ES-I3 (cell line): ENCODE results near the gene NSMCE1.

Source experiments
- H3K36me3 ChIP-seq: 2 replicates; pipeline ENCODE4 v1.6.1; 2013; ENCODE audit warnings: mild to moderate bottlenecking, low read length, control low read depth, moderate library complexity; ENCODE audit not compliant: insufficient read depth
- H3K4me1 ChIP-seq: 2 replicates; pipeline ENCODE4 v1.6.1; 2013; ENCODE audit warnings: mild to moderate bottlenecking, control low read depth, low read length; ENCODE audit not compliant: insufficient read depth
- H3K9ac ChIP-seq: 2 replicates; pipeline ENCODE4 v1.6.1; 2013; ENCODE audit warnings: low read depth, mild to moderate bottlenecking, low read length, moderate library complexity
- H3K9me3 ChIP-seq: 2 replicates; pipeline ENCODE4 v1.6.1; 2013; ENCODE audit warnings: mild to moderate bottlenecking, low read length, moderate library complexity; ENCODE audit not compliant: control insufficient read depth, insufficient read depth

NSMCE1 gene

GRCh38 chr16:27220991-27221390, 47.6 kb downstream of the NSMCE1 start:
- H3K9ac ChIP-seq: no peak overlapping the region

GRCh38 chr16:27220527-27220926, 48.0 kb downstream of the NSMCE1 start:
- H3K4me1 ChIP-seq: peaks cover 3% of the 10 kb centered on the region; the same call in 1 of the 2 replicates
- H3K9me3 ChIP-seq: no peaks in the 10 kb centered on the region
- H3K9ac ChIP-seq: no peak overlapping the region
- no peaks in the 10 kb centered on the region; the same call in 1 of the 2 replicates for H3K36me3 ChIP-seq

More at GRCh38 chr16:27220991-27221390, 47.6 kb downstream of the NSMCE1 start:
- H3K4me1 ChIP-seq: peaks cover 3% of the 10 kb centered on the region; the same call in 1 of the 2 replicates
- H3K36me3 ChIP-seq: no peaks in the 10 kb centered on the region; the same call in 1 of the 2 replicates
- H3K9me3 ChIP-seq: no peaks in the 10 kb centered on the region

GRCh38 chr16:27220120-27220519, 48.5 kb downstream of the NSMCE1 start:
- H3K9me3 ChIP-seq: no peaks in the 10 kb centered on the region
- H3K4me1 ChIP-seq: peaks cover 3% of the 10 kb centered on the region; the same call in 1 of the 2 replicates
- no peaks in the 10 kb centered on the region; the same call in 1 of the 2 replicates for H3K36me3 ChIP-seq
- no peak overlapping the region for H3K9ac ChIP-seq

GRCh38 chr16:27219161-27219560, 49.4 kb downstream of the NSMCE1 start:
- Histone ChIP-seq H3K9ac (no peak overlapping the region), H3K36me3 (no peaks in the 10 kb centered on the region; the same call in 1 of the 2 replicates), H3K9me3 (no peaks in the 10 kb centered on the region), H3K4me1 (peaks cover 3% of the 10 kb centered on the region; the same call in 1 of the 2 replicates)

- Histone ChIP-seq H3K4me1 (peaks cover 3% of the 10 kb centered on the region; the same call in 1 of the 2 replicates), H3K9me3 (no peaks in the 10 kb centered on the region), H3K9ac (no peak overlapping the region), H3K36me3 (no peaks in the 10 kb centered on the region; the same call in 1 of the 2 replicates)
Observed at GRCh38 chr16:27218756-27219155, 49.8 kb downstream of the NSMCE1 start.

- no peak overlapping the region for H3K9ac ChIP-seq
- no peaks in the 10 kb centered on the region; the same call in 1 of the 2 replicates for H3K36me3 ChIP-seq
- H3K9me3 ChIP-seq: no peaks in the 10 kb centered on the region
- H3K4me1 ChIP-seq: peaks cover 3% of the 10 kb centered on the region; the same call in 1 of the 2 replicates
Observed at GRCh38 chr16:27217256-27217655, 51.3 kb downstream of the NSMCE1 start.

GRCh38 chr16:27216297-27216885, 52.2 kb downstream of the NSMCE1 start:
- H3K36me3 ChIP-seq: no peaks in the 10 kb centered on the region; the same call in 1 of the 2 replicates
- H3K9me3 ChIP-seq: no peaks in the 10 kb centered on the region
- peaks cover 3% of the 10 kb centered on the region; the same call in 1 of the 2 replicates for H3K4me1 ChIP-seq
- H3K9ac ChIP-seq: no peak overlapping the region

- H3K9ac ChIP-seq: no peak overlapping the region
- H3K36me3 ChIP-seq: no peaks in the 10 kb centered on the region; the same call in 1 of the 2 replicates
- no peaks in the 10 kb centered on the region for H3K9me3 ChIP-seq
- peaks cover 3% of the 10 kb centered on the region; the same call in 1 of the 2 replicates for H3K4me1 ChIP-seq
Observed at GRCh38 chr16:27215660-27216059, 52.9 kb downstream of the NSMCE1 start.

- peaks cover 3% of the 10 kb centered on the region; the same call in 1 of the 2 replicates for H3K4me1 ChIP-seq
- no peak overlapping the region for H3K9ac ChIP-seq
- no peaks in the 10 kb centered on the region for H3K9me3 ChIP-seq
- H3K36me3 ChIP-seq: no peaks in the 10 kb centered on the region; the same call in 1 of the 2 replicates
Observed at GRCh38 chr16:27214084-27214961, 54.2 kb downstream of the NSMCE1 start.

GRCh38 chr16:27211026-27211425, 57.5 kb downstream of the NSMCE1 start:
- H3K9me3 ChIP-seq: no peaks in the 10 kb centered on the region
- no peaks in the 10 kb centered on the region for H3K4me1 ChIP-seq
- H3K36me3 ChIP-seq: no peaks in the 10 kb centered on the region; the same call in 1 of the 2 replicates
- H3K9ac ChIP-seq: no peak overlapping the region

- H3K36me3 ChIP-seq: no peaks in the 10 kb centered on the region; the same call in 1 of the 2 replicates
- no peaks in the 10 kb centered on the region for H3K9me3 ChIP-seq
Observed at GRCh38 chr16:27210174-27210573, 58.4 kb downstream of the NSMCE1 start.

GRCh38 chr16:27209591-27209990, 59.0 kb downstream of the NSMCE1 start:
- Histone ChIP-seq H3K36me3 (no peaks in the 10 kb centered on the region; the same call in 1 of the 2 replicates), H3K9ac (no peak overlapping the region), H3K4me1 (no peaks in the 10 kb centered on the region), H3K9me3 (no peaks in the 10 kb centered on the region)

More at GRCh38 chr16:27210174-27210573, 58.4 kb downstream of the NSMCE1 start:
- Histone ChIP-seq H3K4me1 (no peaks in the 10 kb centered on the region), H3K9ac (no peak overlapping the region)

- H3K4me1 ChIP-seq: no peaks in the 10 kb centered on the region
- H3K9ac ChIP-seq: no peak overlapping the region
Observed at GRCh38 chr16:27208796-27209195, 59.8 kb downstream of the NSMCE1 start.

GRCh38 chr16:27208081-27208680, 60.4 kb downstream of the NSMCE1 start:
- H3K4me1 ChIP-seq: no peaks in the 10 kb centered on the region
- H3K36me3 ChIP-seq: no peaks in the 10 kb centered on the region; the same call in 1 of the 2 replicates
- H3K9ac ChIP-seq: no peak overlapping the region
- H3K9me3 ChIP-seq: no peaks in the 10 kb centered on the region

More at GRCh38 chr16:27208796-27209195, 59.8 kb downstream of the NSMCE1 start:
- H3K36me3 ChIP-seq: no peaks in the 10 kb centered on the region; the same call in 1 of the 2 replicates
- no peaks in the 10 kb centered on the region for H3K9me3 ChIP-seq
